ENCODE results near the gene DEGS1.
"Not testable (repeated sequence)": the region's sequence is repeated elsewhere in the genome, so short reads cannot be mapped to it uniquely, and the experiment has no call there.

DEGS1 gene

GRCh38 chr1:224181453-224181810 lies 1.6 kb upstream of the DEGS1 start:
- no peak for DNase-seq

- peak in 1 of 2 donors; percentile 9 for DNase-seq
These were observed 779 bp upstream of the DEGS1 start for GRCh38 chr1:224182057-224182865.

- DNase-seq, result peak; percentile 55 to 63
These were observed 712 bp downstream of the DEGS1 start for GRCh38 chr1:224183591-224184312.

- no peak for DNase-seq
These were observed 2.2 kb downstream of the DEGS1 start for GRCh38 chr1:224185208-224185607.

GRCh38 chr1:224188286-224188685 lies 5.2 kb downstream of the DEGS1 start:
- no peak for DNase-seq

- no peak for DNase-seq
These were observed 6.5 kb downstream of the DEGS1 start for GRCh38 chr1:224189561-224189960.

GRCh38 chr1:224192082-224192788 lies 9.2 kb downstream of the DEGS1 start:
- no peak for DNase-seq

GRCh38 chr1:224193319-224193966 lies 10.4 kb downstream of the DEGS1 start:
- no peak for DNase-seq

GRCh38 chr1:224196813-224197600 lies 14.0 kb downstream of the DEGS1 start:
- peak in 1 of 2 donors; percentile 17 for DNase-seq

- DNase-seq, result no peak
These were observed 15.5 kb downstream of the DEGS1 start for GRCh38 chr1:224198572-224198971.

- no peak for DNase-seq
These were observed 16.6 kb downstream of the DEGS1 start for GRCh38 chr1:224199679-224200078.

- no peak for DNase-seq
These were observed 18.3 kb downstream of the DEGS1 start for GRCh38 chr1:224201383-224201782.

GRCh38 chr1:224201853-224202252 lies 18.8 kb downstream of the DEGS1 start:
- no peak for DNase-seq

- DNase-seq, result peak; percentile 93 to 94
These were observed 20.4 kb downstream of the DEGS1 start for GRCh38 chr1:224203243-224204016.

GRCh38 chr1:224205438-224205840 lies 22.4 kb downstream of the DEGS1 start:
- DNase-seq, result peak; percentile 60 to 65

GRCh38 chr1:224205931-224206538 lies 23.0 kb downstream of the DEGS1 start:
- DNase-seq, result not testable (repeated sequence)

- DNase-seq, result no peak
These were observed 28.3 kb downstream of the DEGS1 start for GRCh38 chr1:224211206-224211962.

- DNase-seq, result no peak
These were observed 29.6 kb downstream of the DEGS1 start for GRCh38 chr1:224212618-224213061.

GRCh38 chr1:224213438-224214119 lies 30.5 kb downstream of the DEGS1 start:
- peak in 1 of 2 donors; percentile 29 for DNase-seq

Data from inflammatory macrophage (primary cell).